ENCODE results near the gene ATP1A4. TPM values are rescaled to one million over a fixed set of nuclear protein-coding genes. Genes with fewer than 3 reads are reported as not detected.

ATP1A4 gene
- total RNA-seq, 1 experiment from 2014 or later, result not detected

GRCh38 chr1:160210561-160210960 is 59.2 kb downstream of the ATP1A4 start:
- Histone ChIP-seq H3K4me3 (ENCODE audit: low read depth in 2 of 2, low read length in 2 of 2) (no peak overlapping the region), H3K9me3 (ENCODE audit: control insufficient read depth, insufficient read depth, low read depth, low read length) (no peaks in the 10 kb centered on the region), H3K36me3 (ENCODE audit: control insufficient read depth, insufficient read depth, low read length) (peaks cover 13% of the 10 kb centered on the region), H3K4me1 (ENCODE audit: control insufficient read depth, insufficient read depth, low read length) (peaks cover 11% of the 10 kb centered on the region), H3K27ac (ENCODE audit: low read length) (no peak overlapping the region), H3K27me3 (ENCODE audit: control insufficient read depth, insufficient read depth, low read length) (no peaks in the 10 kb centered on the region)
- no peak for TF ChIP-seq SIN3A (IDR thresholded peaks at IDR 0.05; ENCODE audit: borderline replicate concordance, insufficient read depth, low read depth, low read length)
- no peak for TF ChIP-seq CTCF (IDR thresholded peaks at IDR 0.05)
- TF ChIP-seq TCF7L2 (IDR thresholded peaks at IDR 0.05; ENCODE audit: low read depth, low read length), result no peak
- TF ChIP-seq REST (IDR thresholded peaks at IDR 0.05; ENCODE audit: insufficient read depth in 1 of 2, low read depth in 2 of 2, low read length in 1 of 2), result no peak
- TF ChIP-seq POLR2AphosphoS5 (IDR thresholded peaks at IDR 0.05; ENCODE audit: low read depth, low read length), result no peak
- intact Hi-C loops (cut with micrococcal nuclease; ENCODE audit: unreplicated experiment), result no loop called here
- ATAC-seq (no peak), DNase-seq (ENCODE audit: low read depth, low spot score) (no peak)
- POLR2A ChIA-PET, result no interaction called here
- CTCF ChIA-PET, result no interaction called here
- in situ Hi-C loops (cut with HindIII; ENCODE audit: low pct_unique_long_range_greater_than_20kb, low sequenced_read_pairs), result no loop called here
- BruUV-seq (replicated peaks), result no TSS peak

GRCh38 chr1:160211046-160211790 is 59.8 kb downstream of the ATP1A4 start:
- Histone ChIP-seq H3K27ac (ENCODE audit: low read length) (no peak overlapping the region), H3K36me3 (ENCODE audit: control insufficient read depth, insufficient read depth, low read length) (peaks cover 19% of the 10 kb centered on the region), H3K27me3 (ENCODE audit: control insufficient read depth, insufficient read depth, low read length) (no peaks in the 10 kb centered on the region), H3K9me3 (ENCODE audit: control insufficient read depth, insufficient read depth, low read depth, low read length) (no peaks in the 10 kb centered on the region), H3K4me3 (ENCODE audit: low read depth in 2 of 2, low read length in 2 of 2) (no peak overlapping the region), H3K4me1 (ENCODE audit: control insufficient read depth, insufficient read depth, low read length) (peaks cover 9% of the 10 kb centered on the region)
- ATAC-seq (no peak), DNase-seq (ENCODE audit: low read depth, low spot score) (no peak)
- in situ Hi-C loops (cut with HindIII; ENCODE audit: low pct_unique_long_range_greater_than_20kb, low sequenced_read_pairs), result no loop called here
- intact Hi-C loops (cut with micrococcal nuclease; ENCODE audit: unreplicated experiment), result no loop called here
- POLR2A ChIA-PET, result no interaction called here
- CTCF ChIA-PET, result no interaction called here
- TF ChIP-seq SIN3A (IDR thresholded peaks at IDR 0.05; ENCODE audit: borderline replicate concordance, insufficient read depth, low read depth, low read length) (no peak), POLR2AphosphoS5 (IDR thresholded peaks at IDR 0.05; ENCODE audit: low read depth, low read length) (no peak), TCF7L2 (IDR thresholded peaks at IDR 0.05; ENCODE audit: low read depth, low read length) (no peak), REST (IDR thresholded peaks at IDR 0.05; ENCODE audit: insufficient read depth in 1 of 2, low read depth in 2 of 2, low read length in 1 of 2) (no peak), CTCF (IDR thresholded peaks at IDR 0.05) (no peak)
- no TSS peak for BruUV-seq (replicated peaks)

Data from Panc1 (cell line).